A549 (cell line): ENCODE measurements around the gene ZCCHC24. TPM values are rescaled to one million over a fixed set of nuclear protein-coding genes. Genes with fewer than 3 reads are reported as not detected.

Experiments
- ATAC-seq, 2 experiments: fragments of 200-7000 bp in 1 of 2; fragments of >200 bp in 1 of 2; cut with Nextera tagmentation in 1 of 2; cut with Tn5 transposase in 1 of 2; 3 replicates each; pipeline versions ENCODE4 v1.8.0 to v1.9.1; 2018 to 2020; ENCODE audit warnings: mild to moderate bottlenecking in 1 of 2, moderate library complexity in 1 of 2
- CTCF ChIA-PET: fragments of 300-600 bp; sonication (Branson Sonifier 250); formaldehyde crosslinking; extraction: SDS; loops from one replicate; lab custom pipeline; 2021; ENCODE audit warnings: antibody characterized with exemption, inconsistent platforms; lab: Yijun Ruan, JAX
- POLR2A ChIA-PET: fragments of 350-600 bp; formaldehyde crosslinking; extraction: SDS; loops from one replicate; lab custom pipeline; 2021; ENCODE audit warnings: antibody characterized with exemption, inconsistent platforms; lab: Yijun Ruan, JAX
- DNase-seq, 2 experiments: peaks; one replicate each; pipeline versions ENCODE4 v3.0.0 to v3.0.0-alpha.2; 2011 to 2016; ENCODE audit warnings: low read depth in 1 of 2, low spot score in 1 of 2
- FAIRE-seq: peaks from 2 replicates; lab custom pipeline; 2011; peaks lifted over from hg19 to GRCh38; lab: Jason Lieb, UNC
- H3K27ac ChIP-seq, 2 experiments: fragments of >200 bp; sonication (Bioruptor Twin); formaldehyde crosslinking; 3 replicates each; pipeline ENCODE4 v1.5.1; 2016 to 2017
- H3K4me1 ChIP-seq: fragments of >200 bp; sonication (Bioruptor Twin); formaldehyde crosslinking; 3 replicates; pipeline ENCODE4 v1.6.1; 2016
- H3K4me2 ChIP-seq: fragments of >200 bp; sonication (Bioruptor Twin); formaldehyde crosslinking; 3 replicates; pipeline ENCODE4 v1.6.1; 2016
- H3K4me3 ChIP-seq: fragments of >200 bp; sonication (Bioruptor Twin); formaldehyde crosslinking; 3 replicates; pipeline ENCODE4 v1.5.1; 2016
- H3K9me3 ChIP-seq: fragments of >200 bp; sonication (Bioruptor Twin); formaldehyde crosslinking; 3 replicates; pipeline ENCODE4 v1.6.1; 2016
- FOXS1 ChIP-seq: fragments of 250-450 bp; sonication (Bioruptor Pico); IDR thresholded peaks from 2 replicates; pipeline ENCODE4 v1.5.0; 2020; ENCODE audit warnings: mild to moderate bottlenecking, moderate library complexity
- GATA3 ChIP-seq: IDR thresholded peaks from 2 replicates; pipeline ENCODE4 v1.6.1; 2012; ENCODE audit warnings: borderline replicate concordance
- HOXB13 ChIP-seq: fragments of 250-450 bp; sonication (Bioruptor Pico); IDR thresholded peaks from 2 replicates; pipeline ENCODE4 v1.5.0; 2020; ENCODE audit warnings: low read depth, mild to moderate bottlenecking, moderate library complexity
- JUNB ChIP-seq: fragments of >200 bp; sonication (Bioruptor Twin); formaldehyde crosslinking; IDR thresholded peaks from 2 replicates; pipeline ENCODE4 v1.6.1; 2016
- MAZ ChIP-seq: fragments of 150-350 bp; IDR thresholded peaks from 2 replicates; pipeline ENCODE4 v1.6.1; 2014; ENCODE audit warnings: antibody characterized with exemption, low read depth, low read length, borderline replicate concordance
- NPAS2 ChIP-seq: fragments of 250-450 bp; sonication (Bioruptor Pico); IDR thresholded peaks from 2 replicates; pipeline ENCODE4 v1.8.0; 2022; ENCODE audit warnings: mild to moderate bottlenecking, moderate library complexity, borderline replicate concordance
- PHF8 ChIP-seq: fragments of 200-600 bp; sonication (generic); IDR thresholded peaks from 2 replicates; pipeline ENCODE4 v1.6.1; 2016; ENCODE audit warnings: low read depth, mild to moderate bottlenecking, antibody characterized with exemption, moderate library complexity, borderline replicate concordance
- POLR2A ChIP-seq: IDR thresholded peaks from 2 replicates; pipeline ENCODE4 v1.6.1; 2012; ENCODE audit warnings: mild to moderate bottlenecking, low read length
- RAD21 ChIP-seq, 2 experiments: fragments of >200 bp in 1 of 2; sonication (Bioruptor Twin) in 1 of 2; formaldehyde crosslinking in 1 of 2; IDR thresholded peaks in 1 of 2; conservative IDR thresholded peaks in 1 of 2; 2 replicates in 1 of 2; 3 replicates in 1 of 2; pipeline ENCODE4 v1.6.1; 2012 to 2018; ENCODE audit warnings: inconsistent platforms in 1 of 2
- TFCP2L1 ChIP-seq: fragments of 250-450 bp; sonication (Bioruptor Pico); IDR thresholded peaks from 2 replicates; pipeline ENCODE4 v1.5.0; 2021; ENCODE audit warnings: mild to moderate bottlenecking
- ZFP36 ChIP-seq: fragments of 450-650 bp; IDR thresholded peaks from 2 replicates; pipeline ENCODE4 v1.6.1; 2014; ENCODE audit warnings: borderline replicate concordance; ENCODE audit not compliant: partially characterized antibody
- ZSCAN20 ChIP-seq: fragments of 250-450 bp; sonication (Bioruptor Pico); IDR thresholded peaks from 2 replicates; pipeline ENCODE4 v1.8.0; 2022; ENCODE audit warnings: mild to moderate bottlenecking, moderate library complexity
- WGBS: methylation state at CpG from one replicate; pipeline ENCODE4 v1.1.6; 2017; ENCODE audit errors: missing lambda C conversion rate; 5-methylcytosine and 5-hydroxymethylcytosine counted together
- polyA plus RNA-seq, 4 experiments: library from polyadenylated mRNA; depleted of rRNA in 3 of 4; stranded (reverse); fragments of >200 nt; fragmentation: RNase III in 1 of 4; extraction: RNeasy Plus Mini Kit Qiagen cat#74134 plus additional on column Dnase treatment in 1 of 4; gene quantifications; 2 replicates in 3 of 4; 3 replicates in 1 of 4; pipeline ENCODE4 v1.2.3, GENCODE V29; 2011 to 2017
- TF ChIP-seq, protein P1 (sequence below): fragments of 250-450 bp; sonication (Bioruptor Pico); IDR thresholded peaks from 2 replicates; pipeline ENCODE4 v1.5.0; 2021; ENCODE audit warnings: mild to moderate bottlenecking, moderate library complexity, borderline replicate concordance
- TF ChIP-seq, protein P2 (sequence below): fragments of 200-600 bp; sonication (generic); IDR thresholded peaks from 2 replicates; pipeline ENCODE4 v1.6.1; 2016; ENCODE audit warnings: antibody characterized with exemption, mild to moderate bottlenecking, moderate library complexity
- TF ChIP-seq, protein P3 (sequence below): fragments of 450-650 bp; IDR thresholded peaks from 2 replicates; pipeline ENCODE4 v1.6.1; 2014; ENCODE audit warnings: antibody characterized with exemption

Gene ZCCHC24
- polyA plus RNA-seq, 2 of the 4 experiments (the other 2 are of a cell fraction): 2.4 to 4.2 TPM

DNA sequence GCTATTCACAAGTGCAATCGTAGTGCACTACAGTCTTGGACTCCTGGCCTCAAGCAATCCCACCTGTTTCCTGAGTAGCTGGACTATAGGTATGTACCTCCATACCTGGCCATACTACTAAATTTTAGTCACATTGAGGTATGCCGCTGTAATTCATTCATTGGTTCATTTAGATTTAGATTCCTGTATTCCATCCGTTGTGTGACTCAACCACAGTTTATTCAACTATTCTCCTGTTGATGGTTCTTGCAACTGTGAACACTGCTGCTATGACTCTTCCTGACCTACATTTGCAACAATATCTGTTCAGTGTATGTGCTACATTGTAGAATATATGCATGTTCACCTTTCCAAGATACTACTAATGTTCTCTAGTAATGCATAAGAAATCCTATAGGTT is 8.0 kb upstream of the ZCCHC24 start:
- CTCF ChIA-PET: interaction anchor here (1.0 to 3.9 kb wide), 2 partner anchors 8 to 14 kb away, joined by 4 to 16 read pairs; partner anchors contain the start of gene ZCCHC24
- H3K9me3 ChIP-seq: no peaks in the 10 kb centered on the region
- H3K4me3 ChIP-seq: no peak overlapping the region
- FAIRE-seq (no peak), ATAC-seq (no peak)
- WGBS: 79% methylated on average over 3 of the region's 3 CpGs
- no peak for TF ChIP-seq MAZ
- TF ChIP-seq, protein P1, sequence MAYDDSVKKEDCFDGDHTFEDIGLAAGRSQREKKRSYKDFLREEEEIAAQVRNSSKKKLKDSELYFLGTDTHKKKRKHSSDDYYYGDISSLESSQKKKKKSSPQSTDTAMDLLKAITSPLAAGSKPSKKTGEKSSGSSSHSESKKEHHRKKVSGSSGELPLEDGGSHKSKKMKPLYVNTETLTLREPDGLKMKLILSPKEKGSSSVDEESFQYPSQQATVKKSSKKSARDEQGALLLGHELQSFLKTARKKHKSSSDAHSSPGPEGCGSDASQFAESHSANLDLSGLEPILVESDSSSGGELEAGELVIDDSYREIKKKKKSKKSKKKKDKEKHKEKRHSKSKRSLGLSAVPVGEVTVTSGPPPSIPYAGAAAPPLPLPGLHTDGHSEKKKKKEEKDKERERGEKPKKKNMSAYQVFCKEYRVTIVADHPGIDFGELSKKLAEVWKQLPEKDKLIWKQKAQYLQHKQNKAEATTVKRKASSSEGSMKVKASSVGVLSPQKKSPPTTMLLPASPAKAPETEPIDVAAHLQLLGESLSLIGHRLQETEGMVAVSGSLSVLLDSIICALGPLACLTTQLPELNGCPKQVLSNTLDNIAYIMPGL (CRISPR knock-in tag): no peak
- TF ChIP-seq, all 56 proteins: peak for 0
- DNase-seq: no peak
- no peak overlapping the region for H3K27ac ChIP-seq
- POLR2A ChIA-PET: no interaction called here
- no peak overlapping the region for H3K4me2 ChIP-seq
- peaks cover 9% of the 10 kb centered on the region for H3K4me1 ChIP-seq

DNA sequence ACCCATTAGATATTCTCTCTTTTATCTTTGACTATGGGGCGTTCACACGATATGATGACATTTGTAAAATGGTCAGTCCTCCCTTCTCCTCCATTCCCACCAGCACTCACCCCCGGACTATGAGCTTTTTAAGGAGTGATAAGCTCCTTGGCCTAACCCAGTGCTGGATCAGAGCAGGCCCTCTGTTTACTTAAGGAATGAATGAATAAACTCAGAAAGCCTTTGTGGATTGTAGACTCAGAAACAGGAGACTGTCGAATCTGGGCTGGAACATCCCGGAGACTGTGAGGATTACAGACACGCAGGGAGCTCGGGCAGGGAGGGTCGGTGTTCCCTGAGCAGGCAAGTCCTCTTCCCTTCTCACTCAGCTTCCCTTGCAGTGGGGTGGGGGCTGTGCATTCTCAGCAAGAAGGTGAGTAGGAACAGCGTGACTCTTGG is 6.8 kb upstream of the ZCCHC24 start:
- FAIRE-seq: no peak
- TF ChIP-seq RAD21 (conservative IDR thresholded peaks at IDR 0.05 in 1 of 2, IDR thresholded peaks at IDR 0.05 in 1 of 2) (no peak), GATA3 (no peak), ZFP36 (no peak), FOXS1 (CRISPR knock-in tag) (no peak), HOXB13 (CRISPR knock-in tag) (no peak), JUNB (no peak), TFCP2L1 (CRISPR knock-in tag) (no peak), PHF8 (no peak), ZSCAN20 (CRISPR knock-in tag) (no peak), NPAS2 (CRISPR knock-in tag) (no peak), POLR2A (no peak)
- TF ChIP-seq, protein P2, sequence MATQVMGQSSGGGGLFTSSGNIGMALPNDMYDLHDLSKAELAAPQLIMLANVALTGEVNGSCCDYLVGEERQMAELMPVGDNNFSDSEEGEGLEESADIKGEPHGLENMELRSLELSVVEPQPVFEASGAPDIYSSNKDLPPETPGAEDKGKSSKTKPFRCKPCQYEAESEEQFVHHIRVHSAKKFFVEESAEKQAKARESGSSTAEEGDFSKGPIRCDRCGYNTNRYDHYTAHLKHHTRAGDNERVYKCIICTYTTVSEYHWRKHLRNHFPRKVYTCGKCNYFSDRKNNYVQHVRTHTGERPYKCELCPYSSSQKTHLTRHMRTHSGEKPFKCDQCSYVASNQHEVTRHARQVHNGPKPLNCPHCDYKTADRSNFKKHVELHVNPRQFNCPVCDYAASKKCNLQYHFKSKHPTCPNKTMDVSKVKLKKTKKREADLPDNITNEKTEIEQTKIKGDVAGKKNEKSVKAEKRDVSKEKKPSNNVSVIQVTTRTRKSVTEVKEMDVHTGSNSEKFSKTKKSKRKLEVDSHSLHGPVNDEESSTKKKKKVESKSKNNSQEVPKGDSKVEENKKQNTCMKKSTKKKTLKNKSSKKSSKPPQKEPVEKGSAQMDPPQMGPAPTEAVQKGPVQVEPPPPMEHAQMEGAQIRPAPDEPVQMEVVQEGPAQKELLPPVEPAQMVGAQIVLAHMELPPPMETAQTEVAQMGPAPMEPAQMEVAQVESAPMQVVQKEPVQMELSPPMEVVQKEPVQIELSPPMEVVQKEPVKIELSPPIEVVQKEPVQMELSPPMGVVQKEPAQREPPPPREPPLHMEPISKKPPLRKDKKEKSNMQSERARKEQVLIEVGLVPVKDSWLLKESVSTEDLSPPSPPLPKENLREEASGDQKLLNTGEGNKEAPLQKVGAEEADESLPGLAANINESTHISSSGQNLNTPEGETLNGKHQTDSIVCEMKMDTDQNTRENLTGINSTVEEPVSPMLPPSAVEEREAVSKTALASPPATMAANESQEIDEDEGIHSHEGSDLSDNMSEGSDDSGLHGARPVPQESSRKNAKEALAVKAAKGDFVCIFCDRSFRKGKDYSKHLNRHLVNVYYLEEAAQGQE: no peak
- TF ChIP-seq, protein P1 (CRISPR knock-in tag): no peak
- TF ChIP-seq, protein P3, sequence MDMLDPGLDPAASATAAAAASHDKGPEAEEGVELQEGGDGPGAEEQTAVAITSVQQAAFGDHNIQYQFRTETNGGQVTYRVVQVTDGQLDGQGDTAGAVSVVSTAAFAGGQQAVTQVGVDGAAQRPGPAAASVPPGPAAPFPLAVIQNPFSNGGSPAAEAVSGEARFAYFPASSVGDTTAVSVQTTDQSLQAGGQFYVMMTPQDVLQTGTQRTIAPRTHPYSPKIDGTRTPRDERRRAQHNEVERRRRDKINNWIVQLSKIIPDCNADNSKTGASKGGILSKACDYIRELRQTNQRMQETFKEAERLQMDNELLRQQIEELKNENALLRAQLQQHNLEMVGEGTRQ: no peak
- TF ChIP-seq, all 56 proteins: peak for 0
- DNase-seq (no peak), ATAC-seq (no peak)
- Histone ChIP-seq H3K4me2 (no peak overlapping the region), H3K4me1 (peaks cover 9% of the 10 kb centered on the region), H3K27ac (no peak overlapping the region), H3K4me3 (no peak overlapping the region), H3K9me3 (no peaks in the 10 kb centered on the region)
- POLR2A ChIA-PET: no interaction called here
- CTCF ChIA-PET: interaction anchor here (1.7 kb wide), 1 partner anchor 16 kb away, joined by 5 read pairs; no protein-coding TSS in a partner anchor
- WGBS: 64% methylated on average over 9 of the region's 9 CpGs
